Fibroblast of the aortic adventitia (primary cell): ENCODE results near the gene MOB2. TPM values are rescaled to one million over a fixed set of nuclear protein-coding genes. Genes with fewer than 3 reads are reported as not detected.

ENCODE experiments used
- DNase-seq: peaks from one replicate; pipeline ENCODE4 v3.0.0-alpha.2; 2010; ENCODE audit warnings: low read depth
- H3K4me3 ChIP-seq: 2 replicates; pipeline ENCODE4 v1.5.1; 2011; ENCODE audit warnings: low read depth, mild to moderate bottlenecking, control low read depth, low read length, moderate library complexity
- CTCF ChIP-seq: IDR thresholded peaks from 2 replicates; pipeline ENCODE4 v1.5.1; 2011; ENCODE audit warnings: mild to moderate bottlenecking, low read length, control low read depth, inconsistent platforms; ENCODE audit not compliant: insufficient read depth
- total RNA-seq: library from RNA; depleted of rRNA; stranded (reverse); fragments of >200 nt; gene quantifications from 2 replicates; pipeline ENCODE4 v1.2.3, GENCODE V29; 2012; ENCODE audit warnings: low replicate concordance

Gene MOB2
- total RNA-seq, 1 donor = 13.9 TPM

GRCh38 chr11:1493650-1494244 is 7.2 kb upstream of the MOB2 start:
- no peak for DNase-seq
- H3K4me3 ChIP-seq = no peak overlapping the region
- no peak for TF ChIP-seq CTCF

GRCh38 chr11:1491379-1491778 is 4.8 kb upstream of the MOB2 start:
- no peak for DNase-seq
- no peak overlapping the region for H3K4me3 ChIP-seq
- TF ChIP-seq CTCF = no peak

- TF ChIP-seq CTCF = no peak
- H3K4me3 ChIP-seq = no peak overlapping the region
- no peak for DNase-seq
Observed at GRCh38 chr11:1490651-1491050, 4.1 kb upstream of the MOB2 start.

GRCh38 chr11:1488575-1489180 is 2.1 kb upstream of the MOB2 start:
- TF ChIP-seq CTCF = no peak
- H3K4me3 ChIP-seq = no peak overlapping the region
- DNase-seq = no peak

- no peak for DNase-seq
- TF ChIP-seq CTCF = no peak
- H3K4me3 ChIP-seq = no peak overlapping the region
Observed at GRCh38 chr11:1487851-1488574, 1.4 kb upstream of the MOB2 start.

- no peak for TF ChIP-seq CTCF
- H3K4me3 ChIP-seq = no peak overlapping the region
- DNase-seq = no peak
Observed at GRCh38 chr11:1487091-1487850, 692 bp upstream of the MOB2 start.
